NCI-H2227 treated with DMSO at 0.1 percent for 48 hours (cell line): ENCODE results near the gene CACNA2D3.

Experiments used
- DNase-seq: peaks from one replicate; lab custom pipeline; 2025; lab: John Stamatoyannopoulos, UW

The CACNA2D3 gene

DNA sequence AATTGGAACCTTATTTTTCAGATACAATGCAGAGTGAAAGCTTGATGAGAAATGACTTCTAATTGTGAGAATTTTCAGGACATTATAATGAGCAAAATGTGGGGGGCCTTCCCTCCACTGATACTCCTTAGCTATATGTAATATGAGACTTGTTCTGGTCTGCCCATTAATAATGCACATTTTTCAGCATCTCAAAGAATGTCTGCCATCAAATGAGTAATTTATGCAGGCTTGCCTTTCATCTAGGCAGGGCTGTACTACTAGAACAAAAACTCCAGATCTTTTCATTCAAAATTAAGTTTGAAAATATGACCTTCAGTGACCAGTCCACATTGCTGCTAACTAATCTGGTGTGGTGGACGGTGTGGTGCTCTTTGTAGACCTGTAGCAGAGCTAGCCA, 678.1 kb downstream of the CACNA2D3 start:
- no peak for DNase-seq

DNA sequence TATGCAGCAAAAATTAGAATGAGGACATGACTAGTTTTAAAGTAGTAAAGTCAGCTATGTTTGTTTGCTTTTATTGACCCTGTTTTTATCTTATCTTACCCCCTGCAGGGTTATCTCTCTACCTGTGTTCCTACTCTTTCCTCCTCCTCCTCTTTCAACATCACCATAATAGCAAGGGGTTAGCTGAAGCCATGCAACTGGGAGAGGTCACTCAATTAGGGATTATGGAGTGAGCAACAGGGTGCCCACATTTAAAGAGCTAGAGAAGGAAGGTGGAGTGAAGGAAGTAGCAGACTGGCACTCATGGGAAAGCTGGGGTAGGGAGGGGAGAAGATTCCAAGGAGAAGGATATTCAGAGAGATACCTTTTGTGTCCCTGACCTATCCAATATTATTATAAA, 679.6 kb downstream of the CACNA2D3 start:
- DNase-seq: no peak

DNA sequence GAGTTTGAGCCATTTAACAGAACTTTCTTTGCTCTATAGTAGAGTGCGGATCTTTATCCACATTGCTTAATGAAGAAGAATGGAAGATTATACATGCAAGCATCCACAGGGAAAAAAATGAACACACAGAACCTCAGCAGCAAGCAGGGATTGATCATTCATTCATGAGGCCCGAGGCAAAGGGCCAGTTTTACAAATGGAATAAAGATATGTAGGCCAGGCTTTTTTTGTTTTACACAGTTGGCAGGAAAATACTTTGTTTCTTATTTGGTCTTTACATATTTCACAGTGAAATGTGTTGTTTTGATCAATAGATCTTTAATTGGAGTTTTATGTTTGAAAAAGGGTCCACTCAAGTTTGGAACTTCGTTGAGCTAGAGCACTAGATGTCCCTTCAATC, 688.0 kb downstream of the CACNA2D3 start:
- no peak for DNase-seq

DNA sequence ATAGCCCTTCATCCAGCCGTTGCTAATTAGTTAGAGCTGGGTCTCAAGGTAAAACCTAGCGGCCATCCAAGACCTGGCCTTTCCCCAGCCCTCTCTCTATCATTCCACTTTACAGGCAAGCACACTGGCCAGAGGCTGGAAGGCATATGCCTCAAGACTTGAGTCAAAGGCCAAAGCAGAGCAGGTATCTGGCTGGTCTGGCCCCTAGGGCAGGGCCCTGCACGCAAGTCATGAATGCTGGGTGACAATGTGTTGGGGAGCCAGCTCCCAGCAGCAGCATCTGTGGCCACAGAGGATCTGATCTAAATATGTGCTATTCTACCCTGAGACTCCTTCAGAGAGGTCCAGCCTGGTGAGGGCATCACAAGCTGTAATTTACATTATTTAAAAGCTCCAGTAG, 691.9 kb downstream of the CACNA2D3 start:
- no peak for DNase-seq

DNA sequence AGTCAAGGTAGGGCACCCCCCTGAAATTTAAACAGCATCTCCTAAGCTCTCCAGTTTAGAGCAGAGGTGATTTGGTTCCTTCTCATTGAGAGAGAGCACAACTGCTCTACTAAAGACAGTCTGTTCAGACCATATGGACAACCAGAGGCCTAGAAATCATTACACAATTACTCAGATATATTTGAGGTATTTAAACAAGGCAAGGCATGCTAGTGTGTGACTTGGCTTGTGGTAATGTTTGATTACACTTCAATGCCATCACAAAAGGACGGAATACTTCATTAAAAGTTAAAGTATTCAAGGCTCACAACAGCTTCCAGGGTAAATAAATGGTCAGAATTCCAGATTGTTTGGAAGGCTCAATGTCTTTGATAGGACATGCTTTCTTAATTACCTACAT, 695.3 kb downstream of the CACNA2D3 start:
- DNase-seq: no peak

DNA sequence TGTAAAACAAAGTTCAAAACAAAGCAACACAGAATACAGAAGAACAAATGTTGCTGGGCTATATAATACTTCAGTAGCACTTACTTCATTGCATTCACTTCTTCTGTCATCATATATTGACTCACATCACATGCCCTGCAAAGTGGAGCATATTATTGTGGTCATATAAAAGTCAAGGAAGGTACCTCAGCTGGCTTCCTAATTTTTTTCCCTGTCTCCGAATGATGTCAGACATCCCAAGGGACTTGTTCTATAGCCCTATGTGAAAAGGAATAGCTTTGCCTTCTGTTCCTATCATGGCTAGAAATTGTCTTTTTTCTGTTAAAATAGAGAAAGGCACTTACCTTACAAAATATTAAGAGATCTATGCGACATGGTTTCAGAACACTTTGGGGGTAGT, 696.1 kb downstream of the CACNA2D3 start:
- no peak for DNase-seq

DNA sequence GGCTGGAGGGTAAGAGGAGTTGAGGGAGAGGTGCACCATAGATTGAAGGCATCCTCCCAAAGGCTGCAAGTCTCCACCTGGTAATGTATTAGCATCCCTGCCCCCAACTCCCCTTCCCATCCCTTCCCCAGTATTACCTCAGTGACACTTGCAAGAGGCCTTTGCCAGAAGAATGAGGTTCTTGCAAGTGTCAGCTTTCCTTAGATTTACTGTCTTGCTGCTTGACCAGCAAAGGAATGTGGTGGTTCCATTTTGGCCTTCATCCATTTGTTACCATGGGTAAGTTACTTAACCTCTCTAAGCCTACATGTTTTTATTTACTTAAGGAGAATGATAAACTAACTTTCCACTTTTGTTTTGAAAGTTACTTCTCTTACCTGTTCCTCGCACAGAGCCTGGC, 696.6 kb downstream of the CACNA2D3 start:
- DNase-seq: no peak

DNA sequence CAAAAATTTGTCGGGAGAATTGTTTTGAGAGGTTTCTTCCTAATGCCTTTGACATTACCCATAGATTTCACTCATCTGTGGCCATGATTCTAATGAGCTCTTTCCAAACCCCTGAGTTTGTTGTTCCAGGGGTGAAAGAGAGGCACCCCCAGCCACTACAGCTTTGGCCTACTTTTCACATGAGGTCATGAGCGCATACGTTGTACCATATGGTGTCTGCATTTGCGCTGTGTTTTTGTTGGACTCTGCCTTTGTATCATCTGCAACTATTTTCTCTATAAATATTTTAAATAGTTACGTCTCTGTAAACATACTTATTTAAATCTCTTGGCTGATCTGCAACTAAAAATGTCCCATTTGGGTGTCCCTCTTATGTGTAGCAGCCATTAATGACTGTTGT, 697.6 kb downstream of the CACNA2D3 start:
- DNase-seq: no peak

DNA sequence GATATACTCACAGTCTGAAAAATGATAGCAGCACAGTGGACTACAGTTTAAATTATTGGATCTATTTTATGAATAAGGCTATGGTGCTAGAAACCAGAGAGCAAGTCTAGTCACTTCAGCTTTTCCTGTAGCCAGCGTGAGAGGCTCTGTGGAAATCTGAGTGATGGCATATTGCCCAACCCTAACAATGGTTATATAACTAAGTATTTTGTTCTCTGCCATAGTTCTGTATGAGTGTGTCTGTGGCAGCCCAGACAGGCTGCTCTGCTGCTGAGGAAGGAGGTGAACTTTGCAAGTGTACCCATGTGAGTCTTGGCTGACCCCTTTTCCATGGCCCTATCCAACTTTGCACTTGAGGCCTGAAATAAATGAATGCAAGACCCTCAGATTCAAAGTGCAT, 699.9 kb downstream of the CACNA2D3 start:
- no peak for DNase-seq

DNA sequence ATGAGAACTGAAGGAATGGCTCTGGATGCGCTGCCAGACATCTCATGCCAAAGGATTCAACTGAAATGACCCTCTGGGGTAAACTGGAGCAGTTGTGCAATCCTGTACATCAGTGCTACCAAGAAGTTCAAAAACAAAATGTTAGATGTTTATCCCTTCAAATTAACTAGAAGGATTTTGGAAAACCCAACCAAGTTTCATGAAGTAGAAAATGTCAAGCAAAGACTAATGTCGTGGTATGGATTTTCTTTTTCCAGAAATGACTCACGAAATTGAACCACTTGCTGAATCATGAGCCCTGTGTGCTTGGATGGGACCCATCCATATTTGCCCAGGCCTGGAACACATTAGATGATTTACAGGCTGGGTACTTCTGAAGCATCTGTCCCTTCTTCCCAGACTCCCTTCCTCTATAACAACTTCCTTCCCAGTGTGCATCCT, 703.9 kb downstream of the CACNA2D3 start:
- DNase-seq: no peak

DNA sequence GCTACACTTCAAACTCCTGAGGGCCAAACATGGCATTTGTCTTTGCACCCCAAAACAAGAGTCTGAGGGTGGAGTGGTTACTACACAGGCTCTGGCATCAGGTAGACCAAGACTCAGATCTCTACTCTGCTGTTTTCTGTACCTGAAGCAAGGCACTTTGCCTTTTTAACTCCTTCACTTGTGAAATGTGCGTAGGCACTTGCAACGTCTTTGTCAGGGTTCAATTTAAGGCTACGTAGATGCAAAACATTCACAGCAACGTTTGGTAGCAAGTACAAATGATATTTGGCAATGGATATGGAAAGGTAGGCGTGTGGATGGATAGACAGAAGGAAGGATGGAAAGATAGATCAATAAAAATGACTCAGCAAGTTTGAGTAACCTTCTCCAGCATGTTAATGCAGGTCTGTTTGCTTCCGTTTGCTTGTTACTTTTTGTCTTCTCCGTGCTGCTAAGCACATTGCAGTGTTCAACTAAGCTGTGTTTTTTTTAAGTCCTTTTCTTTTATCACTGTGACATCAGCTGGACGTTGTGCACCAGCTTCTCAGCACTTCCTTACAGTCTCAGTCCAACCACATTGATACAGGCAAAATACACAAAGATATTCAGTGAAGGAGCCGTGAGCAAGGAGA, 704.8 kb downstream of the CACNA2D3 start:
- DNase-seq: no peak

DNA sequence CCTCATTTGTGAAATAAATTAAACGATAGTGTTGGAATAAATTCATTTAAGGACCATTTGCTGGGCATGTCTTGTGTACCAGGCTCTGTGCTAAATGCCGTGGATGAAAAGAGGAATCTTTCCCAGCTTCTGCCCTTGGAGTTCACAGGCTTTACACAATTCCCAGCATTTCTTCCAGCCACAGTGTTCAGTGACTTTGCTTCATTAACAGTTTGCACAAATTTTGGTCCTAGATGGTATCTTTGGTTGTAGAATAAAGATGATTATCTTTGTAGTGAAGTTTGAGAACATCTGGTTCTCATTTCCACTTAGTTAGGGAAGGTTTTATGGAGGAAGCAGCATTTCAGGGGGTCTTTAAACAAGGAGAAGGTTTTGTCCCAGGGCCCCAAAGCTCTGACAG, 705.4 kb downstream of the CACNA2D3 start:
- DNase-seq: no peak

DNA sequence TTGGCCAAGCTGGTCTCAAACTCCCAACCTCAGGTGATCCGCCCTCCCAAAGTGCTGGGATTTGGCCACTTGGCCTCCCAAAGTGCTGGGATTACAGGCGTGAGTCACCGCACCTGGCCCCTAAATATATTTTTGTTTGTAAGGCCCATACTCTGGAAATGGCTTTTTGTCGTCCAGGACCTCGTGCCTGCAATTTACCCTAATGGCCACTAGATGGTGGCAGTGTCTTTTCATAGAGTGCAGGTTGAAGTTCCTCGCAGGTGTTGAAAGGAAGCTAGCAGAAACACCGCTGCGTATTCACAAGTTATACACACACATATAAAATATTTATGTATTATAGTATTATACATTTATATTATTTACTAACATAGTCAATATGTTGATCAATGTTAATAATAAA, 708.3 kb downstream of the CACNA2D3 start:
- DNase-seq: no peak

DNA sequence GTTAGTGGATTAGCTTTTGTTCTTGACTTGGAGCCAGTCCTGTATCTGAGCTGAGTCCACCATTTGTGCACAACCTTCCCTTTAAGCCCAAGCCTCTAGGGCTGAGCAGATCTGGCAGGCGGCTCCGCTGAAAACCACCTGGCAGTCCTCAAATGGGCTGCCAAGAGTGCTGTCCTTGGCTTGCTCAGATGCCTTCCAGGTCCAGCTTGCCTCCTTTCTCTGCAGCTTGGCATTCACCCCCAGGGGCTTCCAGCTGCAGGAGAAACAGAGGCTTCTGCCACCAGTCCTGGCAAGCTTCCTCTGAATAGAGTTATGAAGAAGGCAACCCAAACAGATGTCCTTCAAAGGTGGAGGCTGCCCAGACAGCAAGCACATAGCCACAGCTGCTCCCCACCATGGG, 708.8 kb downstream of the CACNA2D3 start:
- no peak for DNase-seq

DNA sequence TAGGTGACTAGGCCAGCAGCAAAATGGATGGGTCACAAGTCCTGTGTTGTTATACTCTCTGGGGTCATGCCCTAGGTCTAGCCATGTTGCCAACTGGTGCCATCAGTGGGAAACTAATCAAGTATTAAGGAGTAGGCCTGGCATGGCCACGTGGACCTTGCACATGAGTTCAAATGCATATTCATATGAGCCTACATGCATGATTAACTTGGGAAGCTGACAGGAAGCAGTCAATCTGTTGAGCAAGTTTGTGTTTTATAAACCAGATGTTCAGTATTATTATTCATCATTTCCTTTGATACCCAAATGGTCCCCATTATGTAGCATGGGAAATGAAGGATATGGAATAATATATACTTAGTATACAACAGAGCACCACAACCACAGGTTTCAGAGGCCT, 710.5 kb downstream of the CACNA2D3 start:
- DNase-seq: no peak

DNA sequence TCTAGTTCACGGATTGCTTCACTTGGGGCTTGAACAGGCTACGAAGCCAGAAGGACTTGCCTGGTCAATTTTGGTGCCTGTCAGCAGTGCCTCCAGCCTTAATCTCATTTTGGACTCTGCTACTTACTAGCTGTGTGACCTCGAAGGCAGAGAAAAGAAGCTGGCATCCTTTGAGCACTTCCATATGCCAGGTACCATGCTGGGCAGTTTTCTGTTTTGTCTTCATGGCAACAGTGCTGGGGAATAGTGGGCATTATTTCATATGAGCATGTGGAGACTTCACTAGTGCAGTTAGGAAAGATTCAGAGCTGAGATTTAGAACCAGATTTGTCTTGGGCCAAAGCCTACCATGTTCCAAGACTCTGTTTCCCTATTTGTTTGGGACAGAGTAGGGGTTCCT, 713.3 kb downstream of the CACNA2D3 start:
- no peak for DNase-seq

DNA sequence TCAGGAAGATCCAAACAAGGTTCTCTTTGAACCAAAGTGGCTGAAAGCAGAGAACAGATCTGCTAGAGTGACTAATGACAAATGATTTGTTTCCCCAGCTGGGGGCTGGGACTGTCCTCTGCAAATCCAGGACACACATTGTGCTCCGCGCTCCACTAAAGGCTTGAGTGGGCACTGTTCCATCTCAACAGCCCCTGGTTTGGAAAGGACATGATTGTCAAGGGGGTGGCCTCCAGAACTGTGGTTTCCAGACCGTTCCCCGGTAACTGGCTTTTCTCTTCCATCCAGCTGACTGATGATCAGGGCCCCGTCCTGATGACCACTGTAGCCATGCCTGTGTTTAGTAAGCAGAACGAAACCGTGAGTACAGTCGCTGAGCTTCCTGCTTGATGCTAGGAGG, 714.5 kb downstream of the CACNA2D3 start:
- no peak for DNase-seq

DNA sequence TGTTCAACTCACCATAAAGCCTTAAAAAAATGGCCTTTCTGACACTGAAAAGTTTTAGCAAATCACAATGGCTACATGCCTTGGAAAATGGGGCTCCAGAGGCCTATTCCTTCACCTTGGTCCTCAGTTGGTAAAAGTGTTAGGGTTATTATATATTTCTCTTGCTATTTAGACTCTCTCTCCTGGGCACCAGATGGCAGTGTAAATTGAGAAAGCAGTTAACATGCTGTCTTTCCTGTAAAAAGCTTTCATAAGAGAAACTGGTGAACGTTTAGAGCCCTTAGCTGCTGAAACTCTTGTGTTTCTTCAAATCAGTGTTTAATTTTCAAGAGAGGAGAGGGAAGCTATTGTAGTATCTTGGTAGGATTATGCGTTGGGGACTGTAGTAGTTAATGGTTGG, 715.6 kb downstream of the CACNA2D3 start:
- DNase-seq: no peak

DNA sequence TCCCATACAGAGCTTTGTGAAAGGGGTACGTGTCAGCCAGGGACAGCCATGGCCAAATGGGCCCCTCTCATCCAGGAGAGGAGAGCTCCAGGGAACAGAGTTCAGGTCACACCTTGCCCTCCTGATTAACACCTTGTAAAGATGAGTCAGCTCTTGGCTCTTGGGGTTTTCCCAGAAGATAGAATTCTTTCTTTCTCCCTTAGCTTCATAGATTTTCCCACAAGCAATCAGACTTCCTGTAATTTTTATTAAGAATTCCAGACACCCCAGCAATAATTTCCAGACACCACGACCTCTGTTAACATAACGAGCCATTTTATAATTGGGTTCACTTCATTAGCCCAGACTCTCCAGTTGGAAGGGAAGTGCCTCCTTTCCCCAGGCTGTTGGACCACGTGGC, 719.1 kb downstream of the CACNA2D3 start:
- DNase-seq: no peak

DNA sequence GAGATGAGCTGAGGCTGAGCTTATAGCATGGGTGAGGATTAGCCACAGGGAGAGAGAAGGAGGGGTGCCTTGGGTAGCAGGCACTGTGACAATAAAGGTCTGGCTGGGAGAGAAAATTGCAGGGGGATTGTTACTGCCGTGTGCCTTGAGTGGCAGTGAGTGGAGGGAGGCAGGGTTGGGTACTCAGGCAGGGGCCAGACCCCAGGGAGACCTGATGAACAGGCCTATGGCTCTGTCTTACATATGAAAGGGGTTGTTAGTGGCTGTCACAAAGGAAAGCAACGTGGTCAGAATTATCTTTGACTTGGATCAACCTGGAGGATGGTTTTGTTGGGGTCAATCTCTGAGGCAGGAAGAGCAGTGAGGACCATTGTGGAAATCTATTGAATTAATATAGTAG, 721.0 kb downstream of the CACNA2D3 start:
- no peak for DNase-seq

DNA sequence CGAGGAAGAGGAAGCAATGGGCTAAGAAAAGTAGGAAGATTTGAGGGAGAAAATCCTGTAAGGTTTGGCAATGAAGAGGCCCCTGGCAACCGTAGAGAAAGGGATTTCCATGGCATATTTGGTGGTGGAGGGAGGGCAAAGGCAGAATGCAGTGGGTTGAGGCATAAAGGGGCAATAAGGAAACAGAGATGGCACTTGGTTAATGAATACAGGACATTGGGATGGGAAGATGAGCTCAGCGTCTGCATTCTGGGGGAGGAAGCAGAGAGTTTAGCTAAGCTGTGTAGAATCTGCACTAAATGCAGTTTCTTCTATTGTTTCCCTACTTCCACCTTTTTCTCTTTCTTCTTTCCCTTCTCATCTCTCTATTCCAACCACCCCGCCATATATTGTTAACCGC, 721.9 kb downstream of the CACNA2D3 start:
- no peak for DNase-seq

DNA sequence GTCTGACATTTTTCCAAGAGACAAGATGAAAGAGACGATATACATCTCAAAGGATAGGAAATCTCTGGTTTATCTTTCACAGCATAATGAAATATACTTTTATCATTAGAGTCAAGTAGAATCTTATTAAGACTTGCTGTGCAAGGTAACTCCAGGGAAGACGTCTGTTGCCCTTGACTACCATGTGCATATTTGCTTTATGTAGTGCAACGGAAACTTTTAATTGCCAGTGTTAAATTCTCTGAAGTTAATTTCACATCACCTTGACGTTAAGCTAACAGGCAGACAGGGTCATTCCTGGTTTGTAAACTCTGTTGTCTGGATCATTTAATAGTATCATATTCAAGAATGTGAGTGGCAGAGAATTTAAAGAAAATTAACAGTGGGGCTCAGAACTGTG, 722.7 kb downstream of the CACNA2D3 start:
- DNase-seq: no peak

DNA sequence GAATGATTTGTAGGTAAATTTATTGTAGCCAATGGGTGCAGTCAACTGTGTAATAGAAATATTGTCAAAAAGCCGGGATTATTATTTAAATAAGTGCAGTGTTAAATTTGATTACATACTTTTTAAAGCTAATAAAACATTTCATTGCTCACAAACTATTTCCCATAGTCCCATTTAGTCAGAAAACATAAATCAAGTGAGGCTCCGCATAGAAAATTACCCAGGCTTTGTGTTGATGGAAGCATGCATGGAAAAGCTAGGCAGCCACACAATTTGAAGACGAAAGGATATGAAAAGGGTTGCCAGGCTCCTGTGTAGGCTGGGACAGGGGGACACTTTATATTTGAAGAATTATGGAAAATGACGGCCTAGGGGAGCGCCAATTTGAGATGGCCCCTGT, 723.2 kb downstream of the CACNA2D3 start:
- no peak for DNase-seq

DNA sequence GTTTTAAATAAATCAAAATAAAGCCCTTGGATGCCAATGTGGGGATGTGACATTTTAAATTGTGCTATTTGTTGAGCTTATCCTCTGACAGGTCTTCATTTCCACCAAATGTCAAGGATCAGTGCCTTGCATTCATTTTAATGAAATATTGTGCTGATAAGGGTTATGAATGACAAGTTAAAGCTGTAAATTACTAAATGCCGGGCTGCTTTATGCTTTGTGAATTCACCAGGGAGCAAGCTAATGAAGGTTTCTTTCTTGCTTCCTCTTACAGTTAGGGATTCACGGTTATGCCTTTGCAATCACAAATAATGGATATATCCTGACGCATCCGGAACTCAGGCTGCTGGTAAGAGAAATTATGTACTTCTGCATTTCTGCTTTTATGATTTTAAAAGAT, 723.8 kb downstream of the CACNA2D3 start:
- DNase-seq: peak; percentile 4

DNA sequence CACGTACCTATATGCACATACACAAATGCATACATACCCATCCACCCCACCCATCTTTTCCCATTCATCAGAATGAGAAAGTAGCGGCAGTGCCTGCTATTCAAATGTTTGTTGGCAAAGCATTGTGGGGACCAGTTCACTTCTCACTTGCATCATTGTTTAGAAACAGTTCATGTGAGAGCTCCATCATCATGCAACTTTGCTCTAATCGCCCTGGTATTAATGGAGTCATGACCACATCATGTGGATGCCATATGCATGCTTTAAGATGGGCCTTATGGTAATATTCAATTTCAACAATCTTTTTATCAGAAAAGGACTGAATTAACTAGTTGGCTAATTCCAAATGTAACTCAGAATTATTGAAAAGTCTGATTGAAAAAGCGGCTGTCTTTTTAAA, 725.0 kb downstream of the CACNA2D3 start:
- DNase-seq: no peak
